Testis (tissue), 2 donors: Measurements from ENCODE around the gene PDE6D.

ENCODE experiments used
- POLR2A ChIP-seq: fragments of 450-650 bp; IDR thresholded peaks from one replicate; pipeline ENCODE4 v1.6.1; 2017; ENCODE audit warnings: antibody characterized with exemption, mild to moderate bottlenecking, moderate library complexity
- TF ChIP-seq, protein P1 (sequence below), 3 experiments: fragments of 450-650 bp in 2 of 3; fragments of 200-600 bp in 1 of 3; sonication (generic) in 1 of 3; IDR thresholded peaks; one replicate each; pipeline ENCODE4 v1.5.1; 2016 to 2019; ENCODE audit warnings: antibody characterized with exemption in 3 of 3, mild to moderate bottlenecking in 2 of 3, moderate library complexity in 1 of 3

DNA sequence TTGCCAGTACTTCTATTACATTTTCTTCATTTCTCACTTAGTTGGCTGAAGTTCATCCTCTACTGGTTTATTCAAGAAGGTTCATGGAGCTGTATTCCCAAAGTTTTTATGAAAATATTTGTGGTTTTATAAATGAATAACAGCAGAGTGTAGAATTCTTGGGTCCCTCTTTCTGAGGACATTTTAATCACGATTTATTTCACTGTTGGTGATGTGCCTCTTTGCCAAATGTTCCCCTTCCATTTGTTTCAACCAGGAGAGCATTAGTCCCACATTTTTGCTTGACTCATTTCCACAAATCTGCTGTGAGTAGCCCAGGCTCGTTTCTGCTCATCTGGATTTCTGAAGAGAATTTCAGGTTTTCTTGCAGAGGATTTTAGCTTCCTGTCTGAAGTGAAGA, 25.9 kb upstream of the PDE6D start:
- TF ChIP-seq, protein P1, sequence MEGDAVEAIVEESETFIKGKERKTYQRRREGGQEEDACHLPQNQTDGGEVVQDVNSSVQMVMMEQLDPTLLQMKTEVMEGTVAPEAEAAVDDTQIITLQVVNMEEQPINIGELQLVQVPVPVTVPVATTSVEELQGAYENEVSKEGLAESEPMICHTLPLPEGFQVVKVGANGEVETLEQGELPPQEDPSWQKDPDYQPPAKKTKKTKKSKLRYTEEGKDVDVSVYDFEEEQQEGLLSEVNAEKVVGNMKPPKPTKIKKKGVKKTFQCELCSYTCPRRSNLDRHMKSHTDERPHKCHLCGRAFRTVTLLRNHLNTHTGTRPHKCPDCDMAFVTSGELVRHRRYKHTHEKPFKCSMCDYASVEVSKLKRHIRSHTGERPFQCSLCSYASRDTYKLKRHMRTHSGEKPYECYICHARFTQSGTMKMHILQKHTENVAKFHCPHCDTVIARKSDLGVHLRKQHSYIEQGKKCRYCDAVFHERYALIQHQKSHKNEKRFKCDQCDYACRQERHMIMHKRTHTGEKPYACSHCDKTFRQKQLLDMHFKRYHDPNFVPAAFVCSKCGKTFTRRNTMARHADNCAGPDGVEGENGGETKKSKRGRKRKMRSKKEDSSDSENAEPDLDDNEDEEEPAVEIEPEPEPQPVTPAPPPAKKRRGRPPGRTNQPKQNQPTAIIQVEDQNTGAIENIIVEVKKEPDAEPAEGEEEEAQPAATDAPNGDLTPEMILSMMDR (IDR thresholded peaks at IDR 0.05): no peak
- TF ChIP-seq POLR2A: no peak
